Rectal smooth muscle tissue (tissue), 1 donor: ENCODE measurements around the gene ELAVL4.

Source experiments
- H3K27ac ChIP-seq: one replicate; pipeline ENCODE4 v1.7.0; 2013; ENCODE audit warnings: low read depth, low read length, inconsistent platforms
- H3K27me3 ChIP-seq: one replicate; pipeline ENCODE4 v1.7.0; 2013; ENCODE audit warnings: low read length; ENCODE audit not compliant: control insufficient read depth, insufficient read depth
- H3K36me3 ChIP-seq: one replicate; pipeline ENCODE4 v1.7.0; 2013; ENCODE audit warnings: low read length; ENCODE audit not compliant: control insufficient read depth, insufficient read depth
- H3K4me1 ChIP-seq: one replicate; pipeline ENCODE4 v1.7.0; 2013; ENCODE audit warnings: low read length; ENCODE audit not compliant: control insufficient read depth, insufficient read depth
- H3K4me3 ChIP-seq: one replicate; pipeline ENCODE4 v1.7.0; 2013; ENCODE audit warnings: low read length
- H3K9ac ChIP-seq: one replicate; pipeline ENCODE4 v1.7.0; 2013; ENCODE audit warnings: low read length

ELAVL4 gene

GRCh38 chr1:50132347-50132894, 23.7 kb downstream of the ELAVL4 start:
- H3K9ac ChIP-seq, result no peak overlapping the region
- H3K27ac ChIP-seq, result no peak overlapping the region
- H3K36me3 ChIP-seq, result no peaks in the 10 kb centered on the region
- no peaks in the 10 kb centered on the region for H3K27me3 ChIP-seq
- H3K4me1 ChIP-seq, result no peaks in the 10 kb centered on the region
- H3K4me3 ChIP-seq, result no peak overlapping the region

DNA sequence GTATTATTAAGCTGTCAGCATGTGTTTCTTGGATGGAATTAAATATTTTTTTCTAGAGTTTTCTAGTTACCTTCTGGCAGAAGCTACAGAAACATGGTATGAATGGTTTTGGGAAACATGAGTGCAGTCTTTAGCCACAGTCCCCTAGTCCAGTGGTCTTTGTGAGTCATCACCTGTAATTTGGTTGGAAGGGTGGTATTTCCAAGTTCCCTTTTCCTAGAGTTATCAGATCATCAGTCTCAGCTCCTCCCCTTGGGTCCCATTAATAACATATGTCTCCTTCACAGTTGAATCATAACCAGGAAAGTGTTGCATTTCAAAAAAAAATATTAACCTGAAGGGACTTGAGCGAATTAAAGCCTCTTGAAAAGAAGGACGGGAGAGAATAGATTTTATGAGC, 27.0 kb downstream of the ELAVL4 start:
- Histone ChIP-seq H3K4me3 (no peak overlapping the region), H3K27ac (no peak overlapping the region), H3K36me3 (no peaks in the 10 kb centered on the region), H3K27me3 (no peaks in the 10 kb centered on the region), H3K9ac (no peak overlapping the region), H3K4me1 (no peaks in the 10 kb centered on the region)

DNA sequence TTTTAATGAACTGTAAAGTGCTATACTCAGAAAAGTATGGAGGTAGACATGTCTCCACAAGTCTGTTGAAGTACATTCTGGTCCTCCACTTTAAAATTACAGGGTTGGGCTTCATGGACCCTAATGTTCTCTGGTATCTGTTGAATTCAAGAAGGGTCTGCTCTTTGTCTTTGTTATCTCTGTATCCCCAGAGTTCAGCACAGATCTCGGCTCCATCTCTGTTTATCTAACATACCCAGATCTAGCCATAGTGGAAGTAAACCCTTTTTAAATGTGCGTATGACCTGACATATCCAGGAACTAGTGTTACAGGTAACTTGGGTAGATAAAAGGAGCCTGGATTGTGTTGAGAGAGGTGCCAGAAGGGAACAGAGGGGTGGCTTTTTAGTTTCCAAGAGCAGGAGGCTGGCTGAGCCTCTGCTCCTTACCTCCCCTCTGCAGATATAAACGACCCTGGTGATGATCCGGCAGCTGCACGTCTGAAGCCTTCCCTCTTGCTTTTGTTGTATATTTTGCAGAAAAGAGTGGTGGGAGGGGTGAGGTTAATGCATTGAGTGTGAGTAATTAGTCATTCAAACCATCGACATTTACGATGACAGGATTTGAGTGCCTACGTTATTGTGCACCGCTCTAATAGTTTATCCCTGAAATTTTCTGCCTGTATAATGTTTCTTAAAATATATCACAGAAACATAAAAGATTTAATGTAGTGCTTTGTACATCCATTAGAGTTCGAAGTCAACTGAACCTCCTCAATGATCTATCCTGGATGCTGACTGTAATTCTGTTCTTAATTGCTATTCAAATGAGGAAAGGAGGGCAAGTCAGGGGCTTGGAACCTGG, 30.8 kb downstream of the ELAVL4 start:
- no peak overlapping the region for H3K27ac ChIP-seq
- H3K27me3 ChIP-seq, result no peaks in the 10 kb centered on the region
- H3K4me1 ChIP-seq, result no peaks in the 10 kb centered on the region
- no peaks in the 10 kb centered on the region for H3K36me3 ChIP-seq
- H3K9ac ChIP-seq, result no peak overlapping the region
- H3K4me3 ChIP-seq, result no peak overlapping the region

DNA sequence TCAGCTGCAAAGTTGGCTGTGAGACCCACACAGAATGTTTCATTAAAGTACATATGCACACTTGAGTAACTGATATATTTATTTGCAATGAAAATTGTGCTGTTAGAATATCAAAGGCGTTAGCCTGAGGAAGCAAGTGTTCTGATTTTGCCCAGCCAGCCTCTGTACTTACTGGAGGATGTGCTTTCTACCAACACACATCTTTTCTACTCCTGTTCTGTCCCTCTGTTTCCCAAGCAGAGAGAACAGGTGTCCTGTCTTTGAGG, 31.4 kb downstream of the ELAVL4 start:
- Histone ChIP-seq H3K4me3 (no peak overlapping the region), H3K27me3 (no peaks in the 10 kb centered on the region), H3K4me1 (no peaks in the 10 kb centered on the region), H3K36me3 (no peaks in the 10 kb centered on the region), H3K27ac (no peak overlapping the region), H3K9ac (no peak overlapping the region)

DNA sequence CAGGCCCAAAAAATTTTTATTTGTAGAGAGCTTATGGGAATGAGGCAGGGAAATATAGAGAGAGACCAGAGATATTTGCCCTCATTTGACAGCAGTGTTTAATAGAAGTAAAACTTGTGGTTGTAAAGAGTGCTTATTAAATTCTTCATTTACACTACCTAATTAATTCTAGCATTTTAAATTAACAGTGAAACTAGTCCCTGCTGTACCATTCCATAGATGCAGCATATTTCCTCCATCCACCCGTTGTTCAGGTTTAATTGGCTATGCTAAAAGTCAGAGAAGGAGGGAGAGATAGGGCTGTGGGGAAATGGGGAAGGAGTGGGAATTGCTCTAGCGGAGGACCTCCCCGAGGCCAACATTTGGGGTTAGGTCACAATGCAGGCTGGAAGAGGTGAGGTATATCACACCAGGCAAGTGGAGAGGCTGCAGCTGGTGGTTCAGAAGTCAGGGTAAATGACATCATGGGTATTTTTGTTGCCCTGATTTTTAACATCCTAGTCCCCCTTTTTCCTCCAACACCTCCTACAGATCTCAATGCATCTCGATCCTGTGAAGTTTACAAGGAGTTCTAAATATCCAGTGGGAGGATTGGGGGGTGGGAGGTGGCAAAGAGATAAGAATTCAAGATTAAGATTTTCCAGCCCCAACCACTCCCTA, 38.6 kb downstream of the ELAVL4 start:
- Histone ChIP-seq H3K9ac (no peak overlapping the region), H3K36me3 (no peaks in the 10 kb centered on the region), H3K4me1 (no peaks in the 10 kb centered on the region), H3K4me3 (no peak overlapping the region), H3K27me3 (no peaks in the 10 kb centered on the region), H3K27ac (no peak overlapping the region)

- H3K4me3 ChIP-seq, result no peak overlapping the region
- H3K27me3 ChIP-seq, result no peaks in the 10 kb centered on the region
- no peak overlapping the region for H3K27ac ChIP-seq
- H3K9ac ChIP-seq, result no peak overlapping the region
- no peaks in the 10 kb centered on the region for H3K36me3 ChIP-seq
- no peaks in the 10 kb centered on the region for H3K4me1 ChIP-seq
Observed at GRCh38 chr1:50148142-50148923, 39.6 kb downstream of the ELAVL4 start.

DNA sequence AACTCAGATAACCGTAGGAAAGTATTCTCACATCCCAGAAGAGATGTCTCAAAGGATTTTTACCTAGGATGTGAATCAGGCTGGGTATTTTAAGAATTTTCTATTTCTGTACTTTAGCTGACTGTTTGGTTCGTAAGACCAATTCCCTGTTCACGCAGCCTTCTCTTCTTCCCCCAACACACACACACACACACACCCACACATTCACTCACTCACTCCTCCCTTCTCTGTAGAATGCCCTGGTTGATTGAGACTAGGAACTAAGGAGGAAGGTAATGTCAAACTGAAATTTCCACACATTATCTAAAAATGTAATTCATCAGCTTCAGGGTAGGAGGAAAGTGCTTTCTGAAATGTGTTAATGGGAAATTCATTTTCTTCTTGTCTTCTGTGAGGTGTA, 43.5 kb downstream of the ELAVL4 start:
- no peaks in the 10 kb centered on the region for H3K36me3 ChIP-seq
- no peaks in the 10 kb centered on the region for H3K27me3 ChIP-seq
- no peak overlapping the region for H3K9ac ChIP-seq
- H3K27ac ChIP-seq, result no peak overlapping the region
- H3K4me1 ChIP-seq, result no peaks in the 10 kb centered on the region
- no peak overlapping the region for H3K4me3 ChIP-seq

DNA sequence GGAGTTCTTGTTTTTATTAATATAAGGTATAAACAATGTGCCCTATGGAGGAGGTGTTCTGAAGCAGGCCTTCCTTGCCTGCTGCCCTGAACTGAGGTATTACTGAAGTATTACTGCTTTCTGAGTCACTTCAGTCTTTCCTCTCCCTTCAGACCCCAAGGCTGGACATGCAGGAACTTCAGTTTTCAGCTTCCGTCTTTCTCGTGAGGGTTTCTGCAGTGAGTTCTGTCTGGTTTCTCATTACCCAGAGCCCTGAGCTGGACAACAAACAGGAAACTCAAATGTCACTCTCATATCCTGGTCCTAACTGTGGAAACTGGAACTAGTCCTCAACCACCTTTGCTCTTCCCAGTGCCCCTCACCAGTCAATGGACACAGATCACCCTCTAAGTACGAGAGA, 46.8 kb downstream of the ELAVL4 start:
- Histone ChIP-seq H3K9ac (no peak overlapping the region), H3K36me3 (no peaks in the 10 kb centered on the region), H3K4me3 (no peak overlapping the region), H3K27ac (no peak overlapping the region), H3K27me3 (no peaks in the 10 kb centered on the region), H3K4me1 (no peaks in the 10 kb centered on the region)

GRCh38 chr1:50156241-50157010, 47.7 kb downstream of the ELAVL4 start:
- Histone ChIP-seq H3K27ac (no peak overlapping the region), H3K4me1 (no peaks in the 10 kb centered on the region), H3K27me3 (no peaks in the 10 kb centered on the region), H3K9ac (no peak overlapping the region), H3K36me3 (no peaks in the 10 kb centered on the region), H3K4me3 (no peak overlapping the region)

GRCh38 chr1:50157306-50157941, 48.7 kb downstream of the ELAVL4 start:
- no peak overlapping the region for H3K9ac ChIP-seq
- H3K4me3 ChIP-seq, result no peak overlapping the region
- H3K4me1 ChIP-seq, result no peaks in the 10 kb centered on the region
- no peaks in the 10 kb centered on the region for H3K27me3 ChIP-seq
- no peak overlapping the region for H3K27ac ChIP-seq
- H3K36me3 ChIP-seq, result no peaks in the 10 kb centered on the region

GRCh38 chr1:50158421-50158820, 49.7 kb downstream of the ELAVL4 start:
- H3K9ac ChIP-seq, result no peak overlapping the region
- no peaks in the 10 kb centered on the region for H3K27me3 ChIP-seq
- no peak overlapping the region for H3K4me3 ChIP-seq
- H3K4me1 ChIP-seq, result no peaks in the 10 kb centered on the region
- no peaks in the 10 kb centered on the region for H3K36me3 ChIP-seq
- no peak overlapping the region for H3K27ac ChIP-seq
